ENCODE measurements around the gene CES3.
"Not testable (repeated sequence)": the region's sequence is repeated elsewhere in the genome, so short reads cannot be mapped to it uniquely, and the experiment has no call there.

The CES3 gene

DNA sequence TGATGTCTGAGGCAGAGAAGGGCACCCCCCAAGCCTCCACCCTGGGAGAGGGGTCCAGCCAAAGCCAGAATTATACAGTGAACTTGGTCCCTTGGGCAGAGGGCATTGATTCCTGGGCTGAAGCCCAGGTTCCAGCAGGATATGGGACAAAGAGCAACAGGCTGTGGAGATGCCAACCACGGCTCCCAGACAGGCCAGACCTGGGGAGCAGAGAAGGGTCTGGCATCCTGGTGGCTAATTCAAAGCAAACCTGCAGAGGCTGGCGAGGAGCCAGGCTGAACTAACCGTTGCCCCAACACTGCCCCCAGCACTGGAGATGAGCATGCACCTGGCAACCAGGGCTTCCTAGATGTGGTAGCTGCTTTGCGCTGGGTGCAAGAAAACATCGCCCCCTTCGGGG is 3.0 kb downstream of the CES3 start:
- TF ChIP-seq, protein P1, sequence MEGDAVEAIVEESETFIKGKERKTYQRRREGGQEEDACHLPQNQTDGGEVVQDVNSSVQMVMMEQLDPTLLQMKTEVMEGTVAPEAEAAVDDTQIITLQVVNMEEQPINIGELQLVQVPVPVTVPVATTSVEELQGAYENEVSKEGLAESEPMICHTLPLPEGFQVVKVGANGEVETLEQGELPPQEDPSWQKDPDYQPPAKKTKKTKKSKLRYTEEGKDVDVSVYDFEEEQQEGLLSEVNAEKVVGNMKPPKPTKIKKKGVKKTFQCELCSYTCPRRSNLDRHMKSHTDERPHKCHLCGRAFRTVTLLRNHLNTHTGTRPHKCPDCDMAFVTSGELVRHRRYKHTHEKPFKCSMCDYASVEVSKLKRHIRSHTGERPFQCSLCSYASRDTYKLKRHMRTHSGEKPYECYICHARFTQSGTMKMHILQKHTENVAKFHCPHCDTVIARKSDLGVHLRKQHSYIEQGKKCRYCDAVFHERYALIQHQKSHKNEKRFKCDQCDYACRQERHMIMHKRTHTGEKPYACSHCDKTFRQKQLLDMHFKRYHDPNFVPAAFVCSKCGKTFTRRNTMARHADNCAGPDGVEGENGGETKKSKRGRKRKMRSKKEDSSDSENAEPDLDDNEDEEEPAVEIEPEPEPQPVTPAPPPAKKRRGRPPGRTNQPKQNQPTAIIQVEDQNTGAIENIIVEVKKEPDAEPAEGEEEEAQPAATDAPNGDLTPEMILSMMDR (IDR thresholded peaks at IDR 0.05; ENCODE audit: extremely low read depth, insufficient read depth, missing control alignments), result no peak
- no peak for DNase-seq (ENCODE audit: low spot score)
- in situ Hi-C loops (cut with MboI; ENCODE audit: low pct_unique_long_range_greater_than_20kb, low sequenced_read_pairs, unreplicated experiment), result no loop called here

DNA sequence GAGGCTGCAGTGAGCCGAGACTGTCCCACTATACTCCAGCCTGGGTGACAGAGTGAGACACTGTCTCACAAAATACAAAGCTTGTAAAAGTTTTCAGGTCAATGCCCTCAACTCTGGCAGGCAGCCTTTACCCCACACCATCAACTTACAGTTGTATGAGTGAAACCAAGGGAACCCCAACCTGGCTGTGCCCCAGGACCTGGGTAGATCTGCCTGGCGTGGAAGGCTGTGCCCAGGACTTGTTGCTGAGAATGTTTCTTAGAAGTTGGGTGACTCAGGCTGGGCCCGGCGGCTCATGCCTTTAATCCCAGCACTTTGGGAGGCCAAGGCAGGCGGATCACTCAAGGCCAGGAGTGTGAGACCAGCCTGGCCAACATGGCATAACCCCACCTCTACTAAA is 7.8 kb downstream of the CES3 start:
- DNase-seq (ENCODE audit: low spot score), result no peak
- TF ChIP-seq, protein P1 (IDR thresholded peaks at IDR 0.05; ENCODE audit: extremely low read depth, insufficient read depth, missing control alignments), result no peak
- in situ Hi-C loops (cut with MboI; ENCODE audit: low pct_unique_long_range_greater_than_20kb, low sequenced_read_pairs, unreplicated experiment), result no loop called here

DNA sequence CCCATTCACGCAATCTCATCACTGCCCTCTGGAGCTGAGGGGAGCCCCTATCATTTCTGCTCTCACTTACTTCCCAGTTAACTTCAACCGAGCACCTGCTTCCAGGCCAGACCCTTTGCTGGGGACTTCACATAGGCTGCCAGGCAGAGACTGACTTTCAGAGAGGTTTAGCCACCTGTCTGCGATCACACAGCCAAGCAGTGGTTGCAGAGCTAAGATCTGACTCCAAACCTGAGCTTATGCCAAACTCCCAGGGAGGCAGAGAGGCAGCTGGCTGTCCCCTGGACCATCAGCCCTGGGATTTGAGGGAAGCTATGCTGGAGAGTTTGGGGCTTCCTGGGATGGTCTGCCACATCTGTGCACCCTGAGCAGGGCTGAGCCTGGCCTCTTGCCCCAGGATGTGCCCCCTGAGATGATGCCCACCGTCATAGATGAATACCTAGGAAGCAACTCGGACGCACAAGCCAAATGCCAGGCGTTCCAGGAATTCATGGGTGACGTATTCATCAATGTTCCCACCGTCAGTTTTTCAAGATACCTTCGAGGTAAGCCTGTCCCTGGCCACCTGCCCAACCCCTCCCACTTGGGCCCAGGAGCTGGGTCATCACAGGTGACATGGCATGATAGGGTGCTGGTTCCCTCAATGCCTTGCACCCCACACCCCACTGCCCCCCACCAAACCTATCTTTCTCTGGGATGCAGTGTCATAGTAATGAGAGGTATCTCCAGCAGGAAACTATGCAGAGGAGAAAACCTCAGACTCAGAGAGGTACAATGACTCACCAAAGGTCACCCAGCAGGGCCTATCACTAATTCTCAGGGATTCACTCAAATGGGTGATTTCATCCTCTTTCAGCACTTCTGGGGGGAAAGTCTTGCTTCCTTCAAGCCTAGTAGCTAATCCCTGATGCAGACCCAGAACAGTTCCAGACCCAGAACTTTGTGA is 10.0 kb downstream of the CES3 start:
- DNase-seq (ENCODE audit: low spot score), result peak; percentile 6
- TF ChIP-seq, protein P1 (IDR thresholded peaks at IDR 0.05; ENCODE audit: extremely low read depth, insufficient read depth, missing control alignments), result no peak
- in situ Hi-C loops (cut with MboI; ENCODE audit: low pct_unique_long_range_greater_than_20kb, low sequenced_read_pairs, unreplicated experiment), result no loop called here

DNA sequence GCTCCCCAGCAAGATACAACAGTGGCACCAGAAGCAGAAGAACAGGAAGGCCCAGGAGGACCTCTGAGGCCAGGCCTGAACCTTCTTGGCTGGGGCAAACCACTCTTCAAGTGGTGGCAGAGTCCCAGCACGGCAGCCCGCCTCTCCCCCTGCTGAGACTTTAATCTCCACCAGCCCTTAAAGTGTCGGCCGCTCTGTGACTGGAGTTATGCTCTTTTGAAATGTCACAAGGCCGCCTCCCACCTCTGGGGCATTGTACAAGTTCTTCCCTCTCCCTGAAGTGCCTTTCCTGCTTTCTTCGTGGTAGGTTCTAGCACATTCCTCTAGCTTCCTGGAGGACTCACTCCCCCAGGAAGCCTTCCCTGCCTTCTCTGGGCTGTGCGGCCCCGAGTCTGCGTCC is 11.9 kb downstream of the CES3 start:
- in situ Hi-C loops (cut with MboI; ENCODE audit: low pct_unique_long_range_greater_than_20kb, low sequenced_read_pairs, unreplicated experiment), result no loop called here
- TF ChIP-seq, protein P1 (IDR thresholded peaks at IDR 0.05; ENCODE audit: extremely low read depth, insufficient read depth, missing control alignments), result no peak
- DNase-seq (ENCODE audit: low spot score), result peak; percentile 5

DNA sequence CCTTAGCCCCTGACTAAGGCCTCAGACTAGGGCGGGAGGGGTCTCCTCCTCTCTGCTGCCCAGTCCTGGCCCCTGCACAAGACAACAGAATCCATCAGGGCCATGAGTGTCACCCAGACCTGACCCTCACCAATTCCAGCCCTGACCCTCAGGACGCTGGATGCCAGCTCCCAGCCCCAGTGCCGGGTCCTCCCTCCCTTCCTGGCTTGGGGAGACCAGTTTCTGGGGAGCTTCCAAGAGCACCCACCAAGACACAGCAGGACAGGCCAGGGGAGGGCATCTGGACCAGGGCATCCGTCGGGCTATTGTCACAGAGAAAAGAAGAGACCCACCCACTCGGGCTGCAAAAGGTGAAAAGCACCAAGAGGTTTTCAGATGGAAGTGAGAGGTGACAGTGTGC is 12.7 kb downstream of the CES3 start:
- DNase-seq (ENCODE audit: low spot score), result peak; percentile 5
- in situ Hi-C loops (cut with MboI; ENCODE audit: low pct_unique_long_range_greater_than_20kb, low sequenced_read_pairs, unreplicated experiment), result no loop called here
- TF ChIP-seq, protein P1 (IDR thresholded peaks at IDR 0.05; ENCODE audit: extremely low read depth, insufficient read depth, missing control alignments), result no peak

DNA sequence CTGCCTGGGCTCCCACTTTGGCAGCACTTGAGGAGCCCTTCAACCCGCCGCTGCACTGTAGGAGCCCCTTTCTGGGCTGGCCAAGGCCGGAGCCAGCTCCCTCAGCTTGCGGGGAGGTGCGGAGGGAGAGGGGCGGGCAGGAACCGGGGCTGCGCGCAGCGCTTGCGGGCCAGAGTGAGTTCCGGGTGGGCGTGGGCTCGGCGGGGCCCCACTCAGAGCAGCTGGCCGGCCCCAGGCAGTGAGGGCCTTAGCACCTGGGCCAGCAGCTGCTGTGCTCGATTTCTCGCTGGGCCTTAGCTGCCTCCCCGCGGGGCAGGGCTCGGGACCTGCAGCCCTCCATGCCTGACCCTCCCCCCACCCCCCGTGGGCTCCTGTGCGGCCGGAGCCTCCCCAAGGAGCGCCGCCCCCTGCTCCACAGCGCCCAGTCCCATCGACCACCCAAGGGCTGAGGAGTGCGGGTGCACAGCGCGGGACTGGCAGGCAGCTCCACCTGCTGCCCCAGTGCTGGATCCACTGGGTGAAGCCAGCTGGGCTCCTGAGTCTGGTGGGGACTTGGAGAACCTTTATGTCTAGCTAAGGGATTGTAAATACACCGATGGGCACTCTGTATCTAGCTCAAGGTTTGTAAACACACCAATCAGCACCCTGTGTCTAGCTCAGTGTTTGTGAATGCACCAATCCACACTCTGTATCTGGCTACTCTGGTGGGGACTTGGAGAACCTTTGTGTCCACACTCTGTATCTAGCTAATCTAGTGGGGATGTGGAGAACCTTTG is 13.3 kb downstream of the CES3 start:
- in situ Hi-C loops (cut with MboI; ENCODE audit: low pct_unique_long_range_greater_than_20kb, low sequenced_read_pairs, unreplicated experiment), result not testable (repeated sequence)

DNA sequence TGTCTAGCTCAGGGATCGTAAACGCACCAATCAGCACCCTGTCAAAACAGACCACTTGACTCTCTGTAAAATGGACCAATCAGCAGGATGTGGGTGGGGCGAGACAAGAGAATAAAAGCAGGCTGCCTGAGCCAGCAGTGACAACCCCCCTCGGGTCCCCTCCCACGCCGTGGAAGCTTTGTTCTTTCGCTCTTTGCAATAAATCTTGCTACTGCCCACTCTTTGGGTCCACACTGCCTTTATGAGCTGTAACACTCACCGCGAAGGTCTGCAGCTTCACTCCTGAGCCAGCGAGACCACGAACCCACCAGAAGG is 13.8 kb downstream of the CES3 start:
- in situ Hi-C loops (cut with MboI; ENCODE audit: low pct_unique_long_range_greater_than_20kb, low sequenced_read_pairs, unreplicated experiment); DNase-seq (ENCODE audit: low spot score): not testable (repeated sequence)

More for the DNA sequence above, 13.3 kb downstream of the CES3 start:
- not testable (repeated sequence) for DNase-seq (ENCODE audit: low spot score)
